WTC11 (cell line): ENCODE data around the gene MEIKIN. TPM values are rescaled to one million over a fixed set of nuclear protein-coding genes. Genes with fewer than 3 reads are reported as not detected.

Experiments
- ATAC-seq: fragments of 200-7000 bp; cut with Tn5 transposase; 2 replicates; pipeline ENCODE4 v1.10.0; 2021; ENCODE audit warnings: mild to moderate bottlenecking, moderate library complexity
- CTCF ChIA-PET: fragments of 300-600 bp; sonication (Branson Sonifier 250); formaldehyde crosslinking; loops from one replicate; lab custom pipeline; 2021; ENCODE audit warnings: antibody characterized with exemption; lab: Charles Lee
- POLR2A ChIA-PET: fragments of 350-600 bp; sonication (Branson Sonifier 250); formaldehyde crosslinking; loops from one replicate; lab custom pipeline; 2021; ENCODE audit warnings: antibody characterized with exemption; lab: Charles Lee
- DNase-seq: peaks from one replicate; pipeline ENCODE4 v3.0.0; 2021; ENCODE audit warnings: low spot score
- H3K27ac Mint-ChIP-seq: 2 replicates; pipeline ENCODE4 v1.8.0; 2021; ENCODE audit warnings: mixed read lengths
- H3K27me3 Mint-ChIP-seq: 2 replicates; pipeline ENCODE4 v1.8.0; 2021; ENCODE audit warnings: low read depth, mild to moderate bottlenecking, moderate library complexity, mixed read lengths
- H3K36me3 Mint-ChIP-seq: 2 replicates; pipeline ENCODE4 v1.8.0; 2021; ENCODE audit warnings: mixed read lengths
- H3K4me1 Mint-ChIP-seq: 2 replicates; pipeline ENCODE4 v1.8.0; 2022; ENCODE audit warnings: mixed read lengths
- H3K4me3 Mint-ChIP-seq: 2 replicates; pipeline ENCODE4 v1.8.0; 2021; ENCODE audit warnings: mild to moderate bottlenecking, moderate library complexity, mixed read lengths
- H3K9me3 Mint-ChIP-seq: 2 replicates; pipeline ENCODE4 v1.8.0; 2021; ENCODE audit warnings: mixed read lengths
- CREB1 ChIP-seq: sonication (generic); formaldehyde crosslinking; IDR thresholded peaks from 2 replicates; pipeline ENCODE4 v1.8.0; 2023; ENCODE audit warnings: mild to moderate bottlenecking, missing genetic modification reagents
- ESRRA ChIP-seq: sonication (generic); formaldehyde crosslinking; IDR thresholded peaks from 2 replicates; pipeline ENCODE4 v1.8.1; 2022; ENCODE audit warnings: mild to moderate bottlenecking, missing genetic modification reagents, borderline replicate concordance
- HMGA2 ChIP-seq: fragments of 250-450 bp; sonication (Bioruptor Pico); IDR thresholded peaks from 2 replicates; pipeline ENCODE4 v1.4.0; 2021; ENCODE audit warnings: mild to moderate bottlenecking, moderate library complexity
- KAT7 ChIP-seq: sonication (generic); formaldehyde crosslinking; IDR thresholded peaks from 2 replicates; pipeline ENCODE4 v1.8.1; 2023; ENCODE audit warnings: missing genetic modification reagents, mild to moderate bottlenecking, borderline replicate concordance
- NFYB ChIP-seq: sonication (generic); formaldehyde crosslinking; conservative IDR thresholded peaks from 2 replicates; pipeline ENCODE4 v1.8.0; 2022; ENCODE audit warnings: low read depth, missing genetic modification reagents
- PRRX2 ChIP-seq: fragments of 250-450 bp; sonication (Bioruptor Pico); IDR thresholded peaks from 2 replicates; pipeline ENCODE4 v1.8.0; 2021; ENCODE audit warnings: mild to moderate bottlenecking
- SP1 ChIP-seq: sonication (generic); formaldehyde crosslinking; conservative IDR thresholded peaks from 2 replicates; pipeline ENCODE4 v1.8.1; 2022; ENCODE audit warnings: missing genetic modification reagents
- TP53 ChIP-seq: sonication (generic); formaldehyde crosslinking; IDR thresholded peaks from 2 replicates; pipeline ENCODE4 v1.8.1; 2023; ENCODE audit warnings: mild to moderate bottlenecking, missing genetic modification reagents
- ZBTB21 ChIP-seq: sonication (generic); formaldehyde crosslinking; IDR thresholded peaks from 2 replicates; pipeline ENCODE4 v1.8.1; 2023; ENCODE audit warnings: mild to moderate bottlenecking, missing genetic modification reagents, borderline replicate concordance
- ZNF121 ChIP-seq: sonication (generic); formaldehyde crosslinking; IDR thresholded peaks from 2 replicates; pipeline ENCODE4 v1.8.0; 2023; ENCODE audit warnings: missing genetic modification reagents
- ZNF219 ChIP-seq: sonication (generic); formaldehyde crosslinking; IDR thresholded peaks from 2 replicates; pipeline ENCODE4 v1.8.0; 2023; ENCODE audit warnings: missing genetic modification reagents, mild to moderate bottlenecking, borderline replicate concordance
- ZNF317 ChIP-seq: sonication (generic); formaldehyde crosslinking; IDR thresholded peaks from 2 replicates; pipeline ENCODE4 v1.8.1; 2023; ENCODE audit warnings: low read depth, mild to moderate bottlenecking, moderate library complexity, missing genetic modification reagents, borderline replicate concordance
- total RNA-seq: library from RNA; stranded (reverse); gene quantifications from 3 replicates; pipeline ENCODE4 v1.2.3, GENCODE V29; 2021
- TF ChIP-seq, protein P1 (sequence below): sonication (generic); formaldehyde crosslinking; IDR thresholded peaks from 2 replicates; pipeline ENCODE4 v1.8.1; 2022; ENCODE audit warnings: missing genetic modification reagents, borderline replicate concordance
- TF ChIP-seq, protein P2 (sequence below): sonication (generic); formaldehyde crosslinking; IDR thresholded peaks from 2 replicates; pipeline ENCODE4 v1.8.0; 2022; ENCODE audit warnings: mild to moderate bottlenecking, missing genetic modification reagents
- TF ChIP-seq, protein P3 (sequence below): sonication (generic); formaldehyde crosslinking; IDR thresholded peaks from 2 replicates; pipeline ENCODE4 v1.8.1; 2023; ENCODE audit warnings: mild to moderate bottlenecking, missing genetic modification reagents, moderate library complexity
- TF ChIP-seq, protein P4 (sequence below): sonication (generic); formaldehyde crosslinking; IDR thresholded peaks from 2 replicates; pipeline ENCODE4 v1.8.1; 2022; ENCODE audit warnings: mild to moderate bottlenecking, moderate library complexity, missing genetic modification reagents
- TF ChIP-seq, protein P5 (sequence below): fragments of 250-450 bp; sonication (Bioruptor Pico); IDR thresholded peaks from 2 replicates; pipeline ENCODE4 v2.1.2; 2022; ENCODE audit warnings: mild to moderate bottlenecking, moderate library complexity

Gene MEIKIN
- total RNA-seq, 1 experiment from 2014 or later: not detected

DNA sequence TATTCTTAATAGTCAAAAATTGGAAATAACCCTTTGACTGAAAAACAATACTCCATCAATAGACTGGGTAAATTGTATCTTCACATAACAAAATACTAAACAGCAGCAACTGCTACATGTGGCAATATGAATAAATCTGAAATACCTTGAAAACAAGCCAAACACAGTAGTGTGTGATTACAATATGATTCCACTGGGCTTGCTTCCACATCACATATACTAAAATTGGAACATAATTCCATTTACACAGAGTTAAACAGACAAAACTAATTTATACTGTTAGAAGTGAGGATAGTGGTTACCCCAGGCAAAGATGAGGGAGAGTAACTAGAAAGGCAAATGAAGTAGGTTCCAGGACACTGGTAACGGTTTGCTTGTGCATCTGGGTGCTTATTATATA, 169.0 kb downstream of the MEIKIN start:
- Mint-ChIP-seq H3K4me1 (peaks cover 6% of the 10 kb centered on the region; the same call in 1 of the 2 replicates), H3K9me3 (no peaks in the 10 kb centered on the region), H3K27ac (no peak overlapping the region), H3K4me3 (no peak overlapping the region), H3K36me3 (no peaks in the 10 kb centered on the region), H3K27me3 (no peaks in the 10 kb centered on the region)
- CTCF ChIA-PET: no interaction called here
- no peak for DNase-seq
- TF ChIP-seq ZNF121 (no peak), ESRRA (no peak)
- TF ChIP-seq, protein P1, sequence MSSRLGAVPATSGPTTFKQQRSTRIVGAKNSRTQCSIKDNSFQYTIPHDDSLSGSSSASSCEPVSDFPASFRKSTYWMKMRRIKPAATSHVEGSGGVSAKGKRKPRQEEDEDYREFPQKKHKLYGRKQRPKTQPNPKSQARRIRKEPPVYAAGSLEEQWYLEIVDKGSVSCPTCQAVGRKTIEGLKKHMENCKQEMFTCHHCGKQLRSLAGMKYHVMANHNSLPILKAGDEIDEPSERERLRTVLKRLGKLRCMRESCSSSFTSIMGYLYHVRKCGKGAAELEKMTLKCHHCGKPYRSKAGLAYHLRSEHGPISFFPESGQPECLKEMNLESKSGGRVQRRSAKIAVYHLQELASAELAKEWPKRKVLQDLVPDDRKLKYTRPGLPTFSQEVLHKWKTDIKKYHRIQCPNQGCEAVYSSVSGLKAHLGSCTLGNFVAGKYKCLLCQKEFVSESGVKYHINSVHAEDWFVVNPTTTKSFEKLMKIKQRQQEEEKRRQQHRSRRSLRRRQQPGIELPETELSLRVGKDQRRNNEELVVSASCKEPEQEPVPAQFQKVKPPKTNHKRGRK (CRISPR knock-in tag): no peak
- TF ChIP-seq, protein P2, sequence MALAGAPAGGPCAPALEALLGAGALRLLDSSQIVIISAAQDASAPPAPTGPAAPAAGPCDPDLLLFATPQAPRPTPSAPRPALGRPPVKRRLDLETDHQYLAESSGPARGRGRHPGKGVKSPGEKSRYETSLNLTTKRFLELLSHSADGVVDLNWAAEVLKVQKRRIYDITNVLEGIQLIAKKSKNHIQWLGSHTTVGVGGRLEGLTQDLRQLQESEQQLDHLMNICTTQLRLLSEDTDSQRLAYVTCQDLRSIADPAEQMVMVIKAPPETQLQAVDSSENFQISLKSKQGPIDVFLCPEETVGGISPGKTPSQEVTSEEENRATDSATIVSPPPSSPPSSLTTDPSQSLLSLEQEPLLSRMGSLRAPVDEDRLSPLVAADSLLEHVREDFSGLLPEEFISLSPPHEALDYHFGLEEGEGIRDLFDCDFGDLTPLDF (CRISPR knock-in tag): no peak
- TF ChIP-seq, protein P3, sequence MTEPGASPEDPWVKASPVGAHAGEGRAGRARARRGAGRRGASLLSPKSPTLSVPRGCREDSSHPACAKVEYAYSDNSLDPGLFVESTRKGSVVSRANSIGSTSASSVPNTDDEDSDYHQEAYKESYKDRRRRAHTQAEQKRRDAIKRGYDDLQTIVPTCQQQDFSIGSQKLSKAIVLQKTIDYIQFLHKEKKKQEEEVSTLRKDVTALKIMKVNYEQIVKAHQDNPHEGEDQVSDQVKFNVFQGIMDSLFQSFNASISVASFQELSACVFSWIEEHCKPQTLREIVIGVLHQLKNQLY: no peak
- POLR2A ChIA-PET: no interaction called here
- no peak for ATAC-seq

DNA sequence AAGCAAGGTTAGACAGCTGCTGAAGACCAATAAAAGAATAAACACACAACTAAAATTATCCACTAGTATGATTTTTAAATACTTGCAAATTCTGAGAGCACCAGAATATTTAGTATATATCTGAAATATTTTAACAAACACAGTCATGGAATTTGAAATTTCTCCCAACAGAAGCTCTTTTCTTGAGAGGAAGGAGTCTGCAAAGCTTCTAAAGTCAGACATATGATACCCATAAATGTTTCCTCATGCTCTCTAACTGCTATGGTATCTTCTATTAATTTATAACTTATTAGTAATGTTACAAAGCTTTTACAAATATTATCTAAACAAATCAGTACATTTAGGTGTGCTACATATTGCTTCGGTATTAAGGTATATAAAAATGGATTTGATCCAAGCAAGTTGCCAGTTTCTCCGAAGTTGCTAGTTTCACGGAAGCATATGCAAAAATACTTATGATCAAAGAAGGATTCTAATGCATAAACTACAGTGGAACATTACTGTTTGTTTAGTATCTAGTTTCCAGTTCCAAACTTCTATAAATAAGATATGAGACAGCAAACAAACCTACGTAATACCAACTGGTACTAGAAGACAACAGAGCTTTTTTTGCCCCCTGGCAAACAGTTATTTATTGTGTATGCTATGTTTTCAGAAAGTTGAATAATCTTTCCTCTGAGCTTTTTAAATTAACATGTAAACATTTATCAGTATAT, 170.7 kb downstream of the MEIKIN start:
- TF ChIP-seq PRRX2 (no peak), KAT7 (CRISPR knock-in tag) (no peak)
- ATAC-seq: no peak
- POLR2A ChIA-PET: no interaction called here
- CTCF ChIA-PET: no interaction called here
- H3K27me3 Mint-ChIP-seq: no peaks in the 10 kb centered on the region
- no peak overlapping the region for H3K4me3 Mint-ChIP-seq
- H3K4me1 Mint-ChIP-seq: no peaks in the 10 kb centered on the region
- no peaks in the 10 kb centered on the region for H3K9me3 Mint-ChIP-seq
- H3K36me3 Mint-ChIP-seq: no peaks in the 10 kb centered on the region
- no peak for DNase-seq
- no peak overlapping the region for H3K27ac Mint-ChIP-seq

DNA sequence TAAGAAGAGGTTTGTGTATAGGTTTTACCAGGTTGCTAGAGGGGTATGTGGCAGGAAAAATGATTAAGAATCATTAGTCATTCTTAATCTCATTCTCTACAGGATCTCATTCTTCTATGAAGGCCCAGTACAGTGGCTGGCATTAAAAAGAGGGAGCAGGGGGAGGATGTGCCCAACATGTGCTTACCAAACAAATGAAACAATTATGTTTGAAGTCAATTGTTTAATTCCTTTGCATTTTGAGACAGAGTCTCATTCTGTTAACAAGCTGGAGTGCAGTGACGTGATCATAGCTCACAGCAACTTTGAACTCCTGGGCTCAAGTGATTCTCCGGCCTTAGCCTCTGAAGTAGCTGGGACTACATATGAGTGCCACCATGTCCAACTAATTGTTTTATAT, 171.7 kb downstream of the MEIKIN start:
- DNase-seq (no peak), ATAC-seq (no peak)
- TF ChIP-seq ZNF219 (CRISPR knock-in tag) (no peak), ZNF317 (CRISPR knock-in tag) (no peak), ZBTB21 (CRISPR knock-in tag) (no peak), TP53 (CRISPR knock-in tag) (no peak)
- TF ChIP-seq, protein P4, sequence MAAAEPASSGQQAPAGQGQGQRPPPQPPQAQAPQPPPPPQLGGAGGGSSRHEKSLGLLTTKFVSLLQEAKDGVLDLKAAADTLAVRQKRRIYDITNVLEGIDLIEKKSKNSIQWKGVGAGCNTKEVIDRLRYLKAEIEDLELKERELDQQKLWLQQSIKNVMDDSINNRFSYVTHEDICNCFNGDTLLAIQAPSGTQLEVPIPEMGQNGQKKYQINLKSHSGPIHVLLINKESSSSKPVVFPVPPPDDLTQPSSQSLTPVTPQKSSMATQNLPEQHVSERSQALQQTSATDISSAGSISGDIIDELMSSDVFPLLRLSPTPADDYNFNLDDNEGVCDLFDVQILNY (CRISPR knock-in tag): no peak
- H3K27me3 Mint-ChIP-seq: no peaks in the 10 kb centered on the region
- no peak overlapping the region for H3K4me3 Mint-ChIP-seq
- POLR2A ChIA-PET: no interaction called here
- H3K27ac Mint-ChIP-seq: no peak overlapping the region
- no peaks in the 10 kb centered on the region for H3K36me3 Mint-ChIP-seq
- H3K4me1 Mint-ChIP-seq: no peaks in the 10 kb centered on the region
- no peaks in the 10 kb centered on the region for H3K9me3 Mint-ChIP-seq
- CTCF ChIA-PET: no interaction called here

DNA sequence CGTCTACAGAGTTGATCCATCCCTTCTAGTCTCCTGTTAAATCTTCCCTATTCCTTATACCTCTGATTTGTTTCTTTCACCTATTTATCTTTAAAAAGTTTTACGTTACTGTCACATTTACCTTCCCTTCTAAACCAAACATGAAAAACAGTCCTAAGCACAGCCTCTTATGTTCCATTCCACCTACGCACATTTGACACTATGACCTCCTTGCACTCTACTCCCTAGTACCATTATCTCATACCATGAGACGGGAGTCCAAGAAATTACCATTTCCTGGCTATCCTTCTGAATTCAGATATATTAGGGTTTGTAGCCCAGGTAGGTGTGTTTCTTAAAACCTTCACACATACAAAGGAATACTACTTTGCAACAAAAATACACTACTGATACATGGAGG, 173.8 kb downstream of the MEIKIN start:
- H3K4me1 Mint-ChIP-seq: no peaks in the 10 kb centered on the region
- no peaks in the 10 kb centered on the region; the same call in 1 of the 2 replicates for H3K36me3 Mint-ChIP-seq
- no peak for ATAC-seq
- H3K27ac Mint-ChIP-seq: no peak overlapping the region
- H3K4me3 Mint-ChIP-seq: no peak overlapping the region
- no peaks in the 10 kb centered on the region; the same call in 1 of the 2 replicates for H3K9me3 Mint-ChIP-seq
- POLR2A ChIA-PET: no interaction called here
- CTCF ChIA-PET: no interaction called here
- no peaks in the 10 kb centered on the region for H3K27me3 Mint-ChIP-seq
- DNase-seq: no peak
- TF ChIP-seq CREB1 (CRISPR knock-in tag): no peak
- TF ChIP-seq, protein P5, sequence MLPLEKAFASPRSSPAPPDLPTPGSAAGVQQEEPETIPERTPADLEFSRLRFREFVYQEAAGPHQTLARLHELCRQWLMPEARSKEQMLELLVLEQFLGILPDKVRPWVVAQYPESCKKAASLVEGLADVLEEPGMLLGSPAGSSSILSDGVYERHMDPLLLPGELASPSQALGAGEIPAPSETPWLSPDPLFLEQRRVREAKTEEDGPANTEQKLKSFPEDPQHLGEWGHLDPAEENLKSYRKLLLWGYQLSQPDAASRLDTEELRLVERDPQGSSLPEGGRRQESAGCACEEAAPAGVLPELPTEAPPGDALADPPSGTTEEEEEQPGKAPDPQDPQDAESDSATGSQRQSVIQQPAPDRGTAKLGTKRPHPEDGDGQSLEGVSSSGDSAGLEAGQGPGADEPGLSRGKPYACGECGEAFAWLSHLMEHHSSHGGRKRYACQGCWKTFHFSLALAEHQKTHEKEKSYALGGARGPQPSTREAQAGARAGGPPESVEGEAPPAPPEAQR: no peak
- TF ChIP-seq NFYB: no peak
- TF ChIP-seq HMGA2 (CRISPR knock-in tag): no peak
- TF ChIP-seq, protein P1 (CRISPR knock-in tag): no peak
- TF ChIP-seq SP1 (CRISPR knock-in tag): no peak
